Psoas muscle (tissue), 8 donors: ENCODE data around the gene DUSP10. TPM values are rescaled to one million over a fixed set of nuclear protein-coding genes. Genes with fewer than 3 reads are reported as not detected.

Experiments used
- ATAC-seq, 4 donors: fragments of 200-7000 bp; cut with Tn5 transposase; one replicate each; pipeline ENCODE4 v1.9.1; 2020; ENCODE audit warnings: moderate library complexity in 3 of 4, mild to moderate bottlenecking in 2 of 4
- DNase-seq, 2 donors: peaks; one replicate each; pipeline ENCODE4 v3.0.0-alpha.2; 2020
- H3K27ac ChIP-seq: fragments of 200-600 bp; one replicate; pipeline ENCODE4 v1.8.0; 2022
- H3K27me3 ChIP-seq, 3 donors: fragments of 200-600 bp in 1 of 3; one replicate each; pipeline versions ENCODE4 v1.6.1 to v1.8.0; 2013 to 2022; ENCODE audit warnings: low read length in 2 of 3, mild to moderate bottlenecking in 2 of 3, moderate library complexity in 1 of 3; ENCODE audit not compliant: insufficient read depth in 3 of 3
- H3K36me3 ChIP-seq, 2 donors: fragments of 200-600 bp in 1 of 2; one replicate each; pipeline versions ENCODE4 v1.6.1 to v1.8.0; 2013 to 2022; ENCODE audit warnings: low read depth in 1 of 2, mild to moderate bottlenecking in 1 of 2, moderate library complexity in 1 of 2; ENCODE audit not compliant: insufficient read depth in 1 of 2
- H3K4me1 ChIP-seq: fragments of 200-600 bp; one replicate; pipeline ENCODE4 v1.8.0; 2022
- H3K4me3 ChIP-seq: fragments of 200-600 bp; one replicate; pipeline ENCODE4 v1.8.0; 2022; ENCODE audit warnings: mild to moderate bottlenecking
- H3K9me3 ChIP-seq: fragments of 200-600 bp; one replicate; pipeline ENCODE4 v1.8.0; 2022
- WGBS, 3 donors: extraction: QIAGEN DNeasy Blood & Tissue Kit; methylation state at CpG; one replicate each; pipeline versions ENCODE4 v1.1.6 to v1.1.7; 2013; 5-methylcytosine and 5-hydroxymethylcytosine counted together
- intact Hi-C, 2 donors: fragments of 100-400 bp; cut with DNase I; formaldehyde crosslinking; loops; one replicate each; pipeline versions ENCODE4 v1.11.0 to v1.14.2; 2022
- polyA plus RNA-seq, 3 donors: library from polyadenylated mRNA; stranded (reverse); fragments of 200-250 nt; gene quantifications; one replicate each; pipeline ENCODE4 v1.2.3, GENCODE V29; 2013
- total RNA-seq, 4 donors: library from RNA; stranded (reverse); fragmentation: NEBNext Ultra II Directional in 2 of 4; extraction: Animal tissue kit (Norgen Biotek cat#: 25700) in 2 of 4; gene quantifications; one replicate each; pipeline versions ENCODE4 v1.2.1 to v1.2.4, GENCODE V29; 2021 to 2023
- TF ChIP-seq, protein P1 (sequence below): fragments of 200-600 bp; IDR thresholded peaks from one replicate; pipeline ENCODE4 v1.8.0; 2022; ENCODE audit warnings: antibody characterized with exemption
- donor health status: healthy with polysubstance abuse.
- donor health status: DM: no; HTN: no; CAD: no; lungs with moderate emphysema.
- donor health status: Bipolar disorder and iron deficiency.
- donor health status: healthy.
- donor health status: DM: yes; HTN: yes; CAD: no.
- donor health status: DM: no; HTN: no; CAD: no.
- donor health status: DM: no; HTN: no; CAD: no.
- donor health status: DM: yes; HTN: yes; CAD: no.

The DUSP10 gene
- total and polyA plus RNA-seq, 7 donors: 4.7 to 15.5 (median 5.9) TPM

DNA sequence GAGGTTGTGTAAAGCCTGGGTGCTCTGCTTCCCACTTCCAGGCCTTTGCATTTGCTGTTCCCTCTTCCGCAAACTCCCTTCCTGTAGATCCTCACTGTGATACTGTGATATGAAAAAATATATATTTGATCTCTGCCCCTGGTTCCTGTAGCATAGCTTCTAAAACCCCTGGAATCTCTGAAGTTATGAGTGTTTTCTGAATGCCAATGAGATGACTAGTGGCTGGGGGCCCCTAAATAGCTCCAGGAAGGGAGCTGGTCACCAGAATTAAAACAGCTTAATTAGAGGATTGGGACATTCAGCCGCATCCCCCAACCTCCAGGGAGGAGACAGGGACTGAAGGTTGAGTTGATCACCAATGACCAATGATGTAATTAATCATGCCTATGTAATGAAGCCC is 21.9 kb downstream of the DUSP10 start:
- Histone ChIP-seq H3K9me3 (no peaks in the 10 kb centered on the region), H3K4me3 (no peak overlapping the region), H3K4me1 (peaks cover 51% of the 10 kb centered on the region), H3K27me3 (no peaks in the 10 kb centered on the region), H3K27ac (no peak overlapping the region), H3K36me3 (no peaks in the 10 kb centered on the region)
- intact Hi-C loops: no loop called here
- TF ChIP-seq, protein P1, sequence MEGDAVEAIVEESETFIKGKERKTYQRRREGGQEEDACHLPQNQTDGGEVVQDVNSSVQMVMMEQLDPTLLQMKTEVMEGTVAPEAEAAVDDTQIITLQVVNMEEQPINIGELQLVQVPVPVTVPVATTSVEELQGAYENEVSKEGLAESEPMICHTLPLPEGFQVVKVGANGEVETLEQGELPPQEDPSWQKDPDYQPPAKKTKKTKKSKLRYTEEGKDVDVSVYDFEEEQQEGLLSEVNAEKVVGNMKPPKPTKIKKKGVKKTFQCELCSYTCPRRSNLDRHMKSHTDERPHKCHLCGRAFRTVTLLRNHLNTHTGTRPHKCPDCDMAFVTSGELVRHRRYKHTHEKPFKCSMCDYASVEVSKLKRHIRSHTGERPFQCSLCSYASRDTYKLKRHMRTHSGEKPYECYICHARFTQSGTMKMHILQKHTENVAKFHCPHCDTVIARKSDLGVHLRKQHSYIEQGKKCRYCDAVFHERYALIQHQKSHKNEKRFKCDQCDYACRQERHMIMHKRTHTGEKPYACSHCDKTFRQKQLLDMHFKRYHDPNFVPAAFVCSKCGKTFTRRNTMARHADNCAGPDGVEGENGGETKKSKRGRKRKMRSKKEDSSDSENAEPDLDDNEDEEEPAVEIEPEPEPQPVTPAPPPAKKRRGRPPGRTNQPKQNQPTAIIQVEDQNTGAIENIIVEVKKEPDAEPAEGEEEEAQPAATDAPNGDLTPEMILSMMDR: no peak
- DNase-seq (no peak), ATAC-seq (no peak)
- WGBS, 3 donors: 94 to 98% (median 97%) methylated on average over 2 of the region's 2 CpGs

DNA sequence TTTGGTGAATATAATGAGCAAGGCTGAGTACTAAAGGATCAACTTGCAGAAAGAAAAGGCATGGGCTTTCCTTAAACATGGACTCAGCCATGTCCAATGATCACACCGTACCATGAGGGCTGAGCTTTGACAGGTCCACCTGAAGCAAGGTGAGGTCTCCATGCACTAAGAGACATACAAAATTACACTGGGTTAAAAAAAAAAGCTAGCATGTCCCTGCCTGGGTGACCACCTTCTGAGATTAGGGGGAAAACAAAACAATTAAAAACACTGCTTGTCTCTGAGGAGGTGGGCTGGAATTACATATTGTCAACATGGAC is 22.7 kb downstream of the DUSP10 start:
- ATAC-seq: no peak
- H3K27ac ChIP-seq: no peak overlapping the region
- TF ChIP-seq, protein P1: no peak

DNA sequence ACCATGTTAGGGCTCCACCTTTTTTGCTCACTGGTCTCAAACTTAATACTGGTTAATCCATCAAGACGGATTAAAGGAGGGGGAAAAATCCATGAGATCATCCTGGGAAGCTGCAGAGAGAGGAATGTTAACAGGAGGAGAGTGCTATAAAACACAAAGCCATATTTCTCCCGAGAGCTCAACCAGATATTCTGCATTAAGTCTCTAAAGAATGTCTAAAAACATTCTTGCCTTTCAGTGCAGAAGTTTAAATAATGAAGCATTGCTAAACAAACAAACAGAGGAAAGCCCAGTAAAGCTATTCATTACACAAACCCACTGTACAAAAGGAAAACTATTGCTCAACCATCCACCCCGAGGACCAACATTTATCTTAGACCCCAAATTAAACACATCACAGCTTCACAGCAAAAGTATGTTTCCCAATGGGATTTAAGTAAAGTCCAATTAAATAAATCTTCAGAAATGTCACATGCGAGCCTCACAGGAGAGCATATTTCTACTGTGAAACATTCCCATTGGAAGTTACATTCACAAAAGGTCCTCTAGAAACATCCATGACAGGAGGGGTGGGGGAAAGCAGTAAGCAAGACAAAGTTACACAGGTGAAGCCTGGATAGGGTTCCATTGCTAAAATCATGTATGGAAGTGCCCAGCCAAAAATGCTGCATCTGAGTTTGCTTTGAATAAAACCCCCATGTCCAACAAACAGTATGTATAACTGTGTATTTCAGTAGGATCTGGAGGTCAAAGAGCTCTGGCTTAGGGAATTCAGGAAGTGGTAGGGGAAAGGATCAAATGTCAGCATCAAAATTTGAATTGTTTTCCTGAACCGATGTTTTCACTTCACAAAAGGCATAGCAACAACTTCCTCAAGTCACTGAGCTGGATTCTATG is 23.3 kb downstream of the DUSP10 start:
- H3K9me3 ChIP-seq: no peaks in the 10 kb centered on the region
- no peaks in the 10 kb centered on the region for H3K36me3 ChIP-seq
- WGBS, 3 donors: 21 to 33% (median 26%) methylated on average over 5 of the region's 5 CpGs
- no peak overlapping the region for H3K4me3 ChIP-seq
- no peak for ATAC-seq
- H3K4me1 ChIP-seq: peaks cover 48% of the 10 kb centered on the region
- no peak for DNase-seq
- intact Hi-C loops: no loop called here
- H3K27me3 ChIP-seq: no peaks in the 10 kb centered on the region
- TF ChIP-seq, protein P1: no peak
- H3K27ac ChIP-seq: no peak overlapping the region

More for the DNA sequence above, 22.7 kb downstream of the DUSP10 start:
- Histone ChIP-seq H3K4me1 (peaks cover 45% of the 10 kb centered on the region), H3K4me3 (no peak overlapping the region), H3K36me3 (no peaks in the 10 kb centered on the region), H3K9me3 (no peaks in the 10 kb centered on the region), H3K27me3 (no peaks in the 10 kb centered on the region)
- intact Hi-C loops: no loop called here
- DNase-seq: no peak
- 59 to 73% (median 73%) methylated on average over 1 of the region's 1 CpG for WGBS, 3 donors

DNA sequence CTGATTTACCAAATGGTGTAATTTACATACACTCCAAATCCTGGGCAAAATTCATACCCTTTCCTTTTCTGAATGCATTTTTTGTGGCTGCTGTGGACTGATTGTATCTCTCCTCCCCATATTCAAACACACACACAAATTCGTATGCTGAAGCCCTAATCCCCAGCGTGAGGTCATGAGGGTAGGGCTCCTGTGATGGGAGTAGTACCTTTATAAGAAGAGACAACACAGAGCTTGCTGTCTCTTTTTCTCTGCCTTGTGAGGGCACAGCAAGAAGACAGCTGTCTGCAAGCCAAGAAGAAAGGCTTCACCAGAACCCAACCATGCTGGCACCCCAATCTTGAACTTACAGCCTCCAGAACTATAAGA is 24.4 kb downstream of the DUSP10 start:
- H3K27ac ChIP-seq: peak overlapping the region; percentile 28

More for the DNA sequence above, 24.4 kb downstream of the DUSP10 start:
- no peaks in the 10 kb centered on the region for H3K36me3 ChIP-seq
- TF ChIP-seq, protein P1: no peak
- no peak for DNase-seq
- H3K27me3 ChIP-seq: no peaks in the 10 kb centered on the region
- 66 to 75% (median 67%) methylated on average over 2 of the region's 2 CpGs for WGBS, 3 donors
- no peak overlapping the region for H3K4me3 ChIP-seq
- intact Hi-C loops: no loop called here
- peaks cover 36% of the 10 kb centered on the region for H3K4me1 ChIP-seq
- no peaks in the 10 kb centered on the region for H3K9me3 ChIP-seq
- ATAC-seq: no peak
